ENCODE measurements around the gene FLOT1.
"Not testable (repeated sequence)": the region's sequence is repeated elsewhere in the genome, so short reads cannot be mapped to it uniquely, and the experiment has no call there.

FLOT1 gene

GRCh38 chr6:30723159-30723842 is 19.2 kb downstream of the FLOT1 start:
- not testable (repeated sequence) for DNase-seq (ENCODE audit: low read depth in 2 of 2)

- peak; percentile 81 to 89 for DNase-seq (ENCODE audit: low read depth in 2 of 2)
These were observed 20.0 kb downstream of the FLOT1 start for GRCh38 chr6:30722280-30723112.

- DNase-seq (ENCODE audit: low read depth in 2 of 2), result not testable (repeated sequence)
These were observed 20.5 kb downstream of the FLOT1 start for GRCh38 chr6:30722025-30722279.

- peak; percentile 98 to 99 for DNase-seq (ENCODE audit: low read depth in 2 of 2)
These were observed 21.1 kb downstream of the FLOT1 start for GRCh38 chr6:30721198-30722024.

GRCh38 chr6:30720738-30721197 is 21.7 kb downstream of the FLOT1 start:
- DNase-seq (ENCODE audit: low read depth in 2 of 2), result peak; percentile 38 to 61

GRCh38 chr6:30719791-30720737 is 22.4 kb downstream of the FLOT1 start, which contains the start of gene TUBB:
Gene TUBB, plus strand, starts transcription at chr6:30720352. Its CDS starts 155 bp downstream, at chr6:30720507.
- peak; percentile 90 to 91 for DNase-seq (ENCODE audit: low read depth in 2 of 2)

DNA sequence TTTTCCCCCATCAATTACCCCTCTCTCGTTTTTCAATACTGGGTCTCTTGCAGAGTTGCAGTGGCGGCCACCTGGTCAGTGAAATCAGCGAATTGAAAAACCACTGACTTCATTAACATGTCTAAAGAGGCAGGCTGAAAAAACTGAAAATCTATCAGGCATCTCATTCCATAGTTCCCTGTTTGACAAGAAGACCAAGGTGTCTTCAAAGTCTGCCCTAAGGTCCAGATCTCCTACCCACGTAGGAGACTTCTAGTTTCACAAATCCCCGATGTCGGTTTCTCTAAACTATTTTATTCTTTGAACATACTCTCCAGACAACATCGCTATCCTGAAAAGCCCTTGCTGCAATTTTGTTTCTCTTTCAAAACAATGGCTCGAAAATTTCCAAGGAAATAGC is 23.1 kb downstream of the FLOT1 start:
- DNase-seq (ENCODE audit: low read depth in 2 of 2), result no peak

DNA sequence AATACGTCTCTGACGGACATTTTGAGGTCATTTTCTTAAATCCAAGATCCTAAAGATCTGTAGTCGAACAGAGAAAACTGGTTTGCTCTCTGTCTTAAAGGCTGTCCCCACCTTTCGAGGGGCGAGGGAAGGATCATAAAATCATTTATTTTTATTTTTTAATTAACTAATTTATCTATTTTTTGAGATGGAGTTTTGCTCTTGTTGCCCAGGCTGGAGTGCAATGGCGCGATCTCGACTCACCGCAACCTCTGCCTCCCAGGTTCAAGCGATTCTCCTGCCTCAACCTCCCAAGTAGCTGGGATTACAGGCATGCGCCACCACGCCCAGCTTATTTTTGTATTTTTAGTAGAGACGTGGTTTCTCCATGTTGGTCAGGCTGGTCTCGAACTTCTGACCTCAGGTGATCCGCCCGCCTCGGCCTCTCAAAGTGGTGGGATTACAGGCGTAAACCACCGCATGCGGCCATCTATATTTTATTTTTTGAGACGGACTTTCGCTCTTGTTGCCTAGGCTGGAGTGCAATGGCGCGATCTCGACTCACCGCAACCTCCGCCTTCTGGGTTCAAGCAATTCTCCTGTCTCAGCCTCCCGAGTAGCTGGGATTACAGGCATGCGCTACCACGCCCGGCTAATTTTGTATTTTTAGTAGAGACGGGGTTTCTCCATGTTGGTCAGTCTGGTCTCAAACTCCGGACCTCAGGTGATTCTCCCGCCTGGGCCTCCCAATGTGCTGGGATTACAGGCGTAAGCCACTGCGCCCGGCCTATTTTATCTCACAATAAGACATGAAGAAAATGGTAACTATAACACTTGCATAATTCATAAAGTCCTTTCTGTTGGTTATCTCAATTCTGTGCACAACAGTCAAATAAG is 24.4 kb downstream of the FLOT1 start:
- not testable (repeated sequence) for DNase-seq (ENCODE audit: low read depth in 2 of 2)

GRCh38 chr6:30717129-30717844 is 25.2 kb downstream of the FLOT1 start, which contains the start of gene MDC1:
Gene MDC1, minus strand, starts transcription at chr6:30717281. Its CDS starts 2,106 bp downstream, at chr6:30715175.
- peak; percentile 94 to 97 for DNase-seq (ENCODE audit: low read depth in 2 of 2)

- no peak for DNase-seq (ENCODE audit: low read depth in 2 of 2)
These were observed 25.7 kb downstream of the FLOT1 start for GRCh38 chr6:30716879-30717128.

DNA sequence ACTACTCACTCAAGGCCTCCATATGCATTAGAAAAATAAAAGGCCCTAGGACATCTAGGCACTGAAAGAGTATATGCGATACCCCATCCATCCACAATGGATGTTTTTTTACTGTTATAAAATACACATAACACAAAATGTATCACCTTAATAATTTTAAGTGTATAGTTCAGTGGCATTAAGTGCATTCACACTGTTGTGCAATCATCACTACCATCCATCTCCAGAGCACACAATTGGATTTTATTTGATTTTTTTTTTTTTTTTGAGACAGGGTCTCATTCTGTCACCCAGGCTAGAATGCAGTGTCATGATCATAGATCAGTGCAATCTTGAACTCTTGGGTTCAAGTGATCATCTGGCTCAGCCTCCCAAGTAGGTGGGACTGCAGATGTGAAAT is 28.2 kb downstream of the FLOT1 start:
- DNase-seq (ENCODE audit: low read depth in 2 of 2), result no peak

DNA sequence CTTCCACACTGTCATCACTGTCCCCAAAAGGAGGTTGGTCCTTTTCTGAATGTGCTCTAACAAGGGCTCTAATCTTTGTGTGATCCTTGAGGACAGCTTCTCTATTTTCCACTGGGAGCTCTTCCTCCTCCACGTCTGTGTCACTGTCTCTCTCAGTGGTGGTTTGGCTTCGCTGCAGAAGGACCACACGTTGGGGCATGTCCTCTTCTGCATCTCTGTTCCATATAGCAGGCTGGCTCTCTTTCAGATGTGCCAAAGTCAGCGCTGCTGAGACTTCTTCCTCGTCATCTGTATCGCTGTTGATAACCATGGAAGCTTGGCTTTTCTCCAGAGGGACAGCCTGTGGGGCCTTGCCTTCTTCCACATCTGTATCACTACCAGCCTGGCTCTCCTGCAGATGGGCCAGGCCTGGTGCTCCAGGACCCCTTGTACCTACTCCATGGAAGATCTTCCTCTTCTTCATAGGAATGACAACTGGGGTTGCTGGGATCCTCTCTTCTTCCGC is 30.0 kb downstream of the FLOT1 start:
- DNase-seq (ENCODE audit: low read depth in 2 of 2), result no peak

DNA sequence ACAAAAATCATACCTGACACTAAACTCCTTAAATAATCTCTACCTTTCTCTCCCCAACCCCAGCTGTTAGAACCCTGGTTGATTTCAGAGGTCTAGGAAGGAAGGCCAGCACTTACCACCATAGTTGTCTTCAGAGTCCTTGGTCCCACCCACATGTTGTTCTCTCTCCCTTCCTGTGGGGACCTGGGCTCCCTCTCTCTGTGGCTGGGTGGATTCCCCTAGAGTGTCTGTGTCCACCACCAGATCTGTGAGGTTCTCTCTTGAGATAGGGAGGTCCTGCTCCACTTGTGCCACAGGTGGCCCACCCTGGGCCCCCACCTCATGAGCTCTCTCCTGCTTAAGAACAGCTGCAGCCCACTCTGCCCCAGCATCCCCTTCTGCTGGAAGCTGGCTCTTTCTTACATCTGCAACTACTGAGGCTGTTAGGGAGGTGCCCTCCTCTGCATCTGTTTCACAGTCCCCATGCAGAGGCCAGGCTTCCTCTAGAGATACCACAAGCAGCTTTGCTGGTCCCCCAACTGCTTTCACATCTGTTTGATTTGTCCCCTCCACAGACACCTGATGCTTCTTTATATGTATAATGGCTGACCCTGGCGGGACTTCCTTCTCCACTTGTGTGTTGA is 30.6 kb downstream of the FLOT1 start:
- no peak for DNase-seq (ENCODE audit: low read depth in 2 of 2)

DNA sequence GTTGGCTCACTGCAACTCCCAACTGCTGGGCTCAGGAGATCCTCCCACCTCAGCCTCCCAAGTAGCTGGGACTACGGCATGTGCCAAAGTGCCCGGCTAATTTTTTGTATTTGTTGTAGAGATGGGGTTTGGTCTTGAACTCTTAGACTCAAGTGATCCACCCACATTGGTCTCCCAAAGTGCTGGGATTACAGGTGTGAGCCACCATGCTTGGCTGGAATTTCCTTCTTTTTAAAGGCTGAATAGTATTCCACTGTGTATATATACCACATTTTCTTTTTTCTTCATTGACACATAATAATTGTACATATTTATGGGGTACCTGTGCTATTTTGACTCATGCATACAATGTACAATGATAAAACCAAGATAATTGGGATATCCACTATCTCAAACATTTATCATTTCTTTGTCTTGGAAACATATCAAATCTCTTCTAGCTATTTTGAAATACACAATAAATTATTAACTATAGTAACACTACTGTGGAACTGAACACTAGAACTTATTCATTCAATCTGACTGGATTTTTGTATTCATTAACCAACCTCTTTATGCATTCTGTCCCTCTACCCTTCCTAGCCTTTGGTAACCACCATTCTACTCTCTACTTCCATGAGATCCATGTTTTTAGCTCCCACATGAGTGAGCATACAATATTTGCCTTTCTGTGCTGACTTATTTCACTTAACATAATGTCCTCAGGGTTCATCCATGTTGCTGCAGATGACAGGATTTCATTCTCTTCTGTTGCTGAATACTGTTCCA is 33.2 kb downstream of the FLOT1 start:
- DNase-seq (ENCODE audit: low read depth in 2 of 2), result no peak

- DNase-seq (ENCODE audit: low read depth in 2 of 2), result no peak
These were observed 35.1 kb downstream of the FLOT1 start for GRCh38 chr6:30707281-30707850.

DNA sequence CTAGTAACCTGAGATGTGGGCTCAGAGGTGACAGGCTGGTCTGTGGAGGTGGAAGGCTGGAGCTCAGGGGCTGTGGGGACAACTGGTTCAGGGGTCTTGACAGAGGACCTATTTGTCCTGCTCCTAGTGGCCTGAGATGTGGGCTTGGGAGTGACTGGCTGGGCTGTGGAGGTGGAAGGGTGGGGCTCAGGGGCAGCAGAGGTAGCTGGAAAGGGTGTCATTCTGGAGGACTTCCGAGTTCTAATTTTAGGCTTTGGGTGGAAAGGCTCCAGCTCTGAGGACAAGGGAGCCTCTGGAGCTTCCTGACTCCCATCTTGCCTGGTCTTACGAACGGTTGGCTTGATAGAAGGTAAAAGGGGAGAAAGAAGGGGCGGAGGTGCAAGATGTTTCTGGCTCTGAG is 36.9 kb downstream of the FLOT1 start:
- DNase-seq (ENCODE audit: low read depth in 2 of 2), result no peak

DNA sequence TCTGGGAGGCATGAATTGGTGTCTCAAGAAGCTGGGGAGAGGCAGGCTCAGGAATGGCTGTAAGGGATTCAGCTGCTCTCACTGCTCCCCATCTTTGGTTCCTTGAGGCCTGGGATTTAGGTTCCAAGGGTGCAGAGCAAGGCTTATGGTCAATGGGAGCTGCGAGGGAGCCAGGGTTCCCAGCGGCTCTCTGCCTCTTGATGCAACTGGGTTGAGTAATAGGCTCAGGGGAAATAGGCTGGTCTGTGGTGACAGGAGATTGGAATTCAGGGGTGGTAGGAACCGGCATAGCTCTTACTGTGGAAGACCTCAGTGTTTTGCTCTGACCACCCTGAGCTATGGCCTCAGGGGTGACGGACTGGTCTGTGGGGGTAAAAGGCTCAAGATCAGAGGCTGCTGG is 38.7 kb downstream of the FLOT1 start:
- no peak for DNase-seq (ENCODE audit: low read depth in 2 of 2)

DNA sequence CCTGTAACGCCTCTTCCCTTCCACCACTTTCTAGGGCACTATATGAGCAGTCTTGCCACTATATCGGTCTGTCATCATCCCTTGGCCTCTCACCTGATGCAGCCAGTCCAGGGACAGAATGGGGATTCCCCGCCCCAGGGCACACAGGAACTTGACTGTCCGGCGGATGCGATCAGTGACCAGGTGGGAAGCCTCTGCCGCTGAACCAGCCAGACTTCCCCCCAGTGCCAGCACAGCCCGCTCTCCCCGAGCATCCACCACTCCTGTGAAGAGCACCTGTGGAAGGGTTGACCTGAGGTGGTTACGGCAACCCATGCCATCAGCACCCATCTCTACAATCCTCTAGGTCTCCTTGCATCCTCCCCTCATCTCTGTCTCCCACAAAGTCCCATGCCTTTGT is 39.5 kb downstream of the FLOT1 start:
- DNase-seq (ENCODE audit: low read depth in 2 of 2), result no peak

All from stimulated activated CD4-positive, alpha-beta T cell treated with anti-CD3 and anti-CD28 coated beads, Interleukin-1b, Interleukin-23, amount 100 ng/mL, for 4 hours (primary cell).